SH-SY5Y (cell line): ENCODE results near the gene VAT1.

ENCODE experiments used
- GATA2 ChIP-seq: IDR thresholded peaks from 2 replicates; pipeline ENCODE4 v1.6.1; 2011; ENCODE audit warnings: mild to moderate bottlenecking, low read depth, low read length
- GATA3 ChIP-seq: IDR thresholded peaks from 2 replicates; pipeline ENCODE4 v1.6.1; 2011; ENCODE audit warnings: low read depth, mild to moderate bottlenecking, low read length, moderate library complexity

DNA sequence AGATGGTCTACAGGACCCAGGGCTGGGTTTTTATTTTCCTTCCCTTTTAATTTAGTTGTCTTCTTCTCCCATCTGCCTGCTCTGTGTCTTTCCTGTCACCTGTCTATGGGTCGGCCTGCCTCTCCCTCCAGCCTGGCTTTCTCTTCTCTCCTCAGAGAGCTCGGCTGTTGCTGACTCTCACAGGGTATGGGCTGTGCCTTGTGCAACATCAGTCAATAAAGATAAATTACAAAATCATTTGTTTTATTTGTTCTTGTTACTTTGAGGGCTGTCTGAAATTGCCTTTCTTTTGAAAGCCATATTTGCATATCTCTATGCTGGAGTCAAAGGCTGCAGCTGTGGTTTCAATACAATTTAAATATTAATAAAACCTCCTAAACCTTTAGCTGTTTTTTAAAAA is 18.5 kb upstream of the VAT1 start:
- TF ChIP-seq GATA2 (no peak), GATA3 (no peak)
